Neutrophil (primary cell): ENCODE data around the gene IFNAR2.
"Not testable (repeated sequence)": the region's sequence is repeated elsewhere in the genome, so short reads cannot be mapped to it uniquely, and the experiment has no call there.

Experiments used
- H3K27ac ChIP-seq: fragments of 200-600 bp; sonication (generic); 2 replicates; pipeline ENCODE4 v1.5.1; 2016; ENCODE audit warnings: mild to moderate bottlenecking, moderate library complexity
- H3K27me3 ChIP-seq: fragments of 200-600 bp; sonication (generic); 2 replicates; pipeline ENCODE4 v1.6.0; 2016; ENCODE audit warnings: mild to moderate bottlenecking
- H3K36me3 ChIP-seq: fragments of 200-600 bp; sonication (generic); 2 replicates; pipeline ENCODE4 v1.5.1; 2017
- H3K4me1 ChIP-seq, 2 experiments: fragments of 200-600 bp in 1 of 2; sonication (generic) in 1 of 2; 1 replicate in 1 of 2; 2 replicates in 1 of 2; pipeline versions ENCODE4 v1.5.1 to v1.6.1; 2013 to 2016; ENCODE audit warnings: low read depth in 1 of 2, low read length in 1 of 2, mild to moderate bottlenecking in 1 of 2, moderate library complexity in 1 of 2; ENCODE audit not compliant: control insufficient read depth in 1 of 2, insufficient read depth in 1 of 2
- H3K4me3 ChIP-seq, 2 experiments: fragments of 200-600 bp in 1 of 2; sonication (generic) in 1 of 2; 1 replicate in 1 of 2; 2 replicates in 1 of 2; pipeline ENCODE4 v1.5.1; 2013 to 2016; ENCODE audit warnings: low read depth in 1 of 2, low read length in 1 of 2, mild to moderate bottlenecking in 1 of 2, moderate library complexity in 1 of 2
- H3K9me3 ChIP-seq: fragments of 200-600 bp; sonication (generic); 2 replicates; pipeline ENCODE4 v1.5.1; 2016
- TF ChIP-seq, protein P1 (sequence below): fragments of 200-600 bp; sonication (generic); IDR thresholded peaks from 2 replicates; pipeline ENCODE4 v1.5.1; 2016; ENCODE audit warnings: antibody characterized with exemption

The IFNAR2 gene

DNA sequence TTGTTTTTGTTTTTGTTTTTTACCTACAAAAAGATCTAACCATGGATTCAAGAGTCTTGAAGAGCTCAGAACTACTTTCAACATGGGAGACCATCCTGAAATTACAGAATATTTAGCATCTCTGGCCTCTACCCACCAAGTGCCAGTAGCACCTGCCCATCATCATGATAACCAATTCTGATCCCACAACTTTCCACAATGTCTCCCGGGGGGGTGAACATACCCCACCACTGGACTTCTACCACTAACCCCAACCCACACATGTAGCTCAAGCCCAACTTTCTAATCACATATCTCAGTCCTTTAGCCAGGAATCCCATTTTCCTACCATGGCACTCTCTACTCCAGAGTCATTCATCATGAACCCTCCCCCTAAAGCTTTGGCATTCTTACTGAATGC lies 15.7 kb upstream of the IFNAR2 start:
- peak overlapping the region; percentile 97 for H3K27ac ChIP-seq
- TF ChIP-seq, protein P1, sequence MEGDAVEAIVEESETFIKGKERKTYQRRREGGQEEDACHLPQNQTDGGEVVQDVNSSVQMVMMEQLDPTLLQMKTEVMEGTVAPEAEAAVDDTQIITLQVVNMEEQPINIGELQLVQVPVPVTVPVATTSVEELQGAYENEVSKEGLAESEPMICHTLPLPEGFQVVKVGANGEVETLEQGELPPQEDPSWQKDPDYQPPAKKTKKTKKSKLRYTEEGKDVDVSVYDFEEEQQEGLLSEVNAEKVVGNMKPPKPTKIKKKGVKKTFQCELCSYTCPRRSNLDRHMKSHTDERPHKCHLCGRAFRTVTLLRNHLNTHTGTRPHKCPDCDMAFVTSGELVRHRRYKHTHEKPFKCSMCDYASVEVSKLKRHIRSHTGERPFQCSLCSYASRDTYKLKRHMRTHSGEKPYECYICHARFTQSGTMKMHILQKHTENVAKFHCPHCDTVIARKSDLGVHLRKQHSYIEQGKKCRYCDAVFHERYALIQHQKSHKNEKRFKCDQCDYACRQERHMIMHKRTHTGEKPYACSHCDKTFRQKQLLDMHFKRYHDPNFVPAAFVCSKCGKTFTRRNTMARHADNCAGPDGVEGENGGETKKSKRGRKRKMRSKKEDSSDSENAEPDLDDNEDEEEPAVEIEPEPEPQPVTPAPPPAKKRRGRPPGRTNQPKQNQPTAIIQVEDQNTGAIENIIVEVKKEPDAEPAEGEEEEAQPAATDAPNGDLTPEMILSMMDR: no peak
- no peaks in the 10 kb centered on the region for H3K9me3 ChIP-seq
- H3K4me3 ChIP-seq: no peak overlapping the region
- H3K27me3 ChIP-seq: no peaks in the 10 kb centered on the region
- peaks cover 61 to 70% of the 10 kb centered on the region in 2 experiments for H3K4me1 ChIP-seq
- no peaks in the 10 kb centered on the region for H3K36me3 ChIP-seq

DNA sequence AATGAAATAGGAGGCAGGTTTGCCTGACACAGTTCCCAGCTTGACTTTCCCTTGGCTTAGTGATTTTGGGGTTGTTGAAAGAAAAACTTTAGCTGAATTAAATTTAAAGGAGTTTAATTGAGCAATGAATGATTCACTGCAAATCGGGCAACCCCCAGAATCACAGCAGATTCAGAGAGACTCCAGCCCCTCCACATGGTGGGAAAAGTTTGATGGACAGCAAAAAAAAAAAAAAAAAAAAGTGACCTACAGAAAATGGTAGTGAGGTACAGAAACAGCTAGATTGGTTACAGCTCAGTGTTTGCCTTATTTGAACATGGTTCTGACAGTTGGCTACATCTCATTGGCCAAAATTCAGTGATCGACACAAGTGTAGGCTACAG lies 12.6 kb upstream of the IFNAR2 start:
- H3K36me3 ChIP-seq: no peaks in the 10 kb centered on the region
- no peaks in the 10 kb centered on the region for H3K27me3 ChIP-seq
- TF ChIP-seq, protein P1: no peak
- H3K9me3 ChIP-seq: no peaks in the 10 kb centered on the region
- peak overlapping the region in 1 of 2 experiments; percentile 39 for H3K4me3 ChIP-seq
- peak overlapping the region; percentile 97 for H3K27ac ChIP-seq
- peaks cover 63 to 77% of the 10 kb centered on the region in 2 experiments for H3K4me1 ChIP-seq

DNA sequence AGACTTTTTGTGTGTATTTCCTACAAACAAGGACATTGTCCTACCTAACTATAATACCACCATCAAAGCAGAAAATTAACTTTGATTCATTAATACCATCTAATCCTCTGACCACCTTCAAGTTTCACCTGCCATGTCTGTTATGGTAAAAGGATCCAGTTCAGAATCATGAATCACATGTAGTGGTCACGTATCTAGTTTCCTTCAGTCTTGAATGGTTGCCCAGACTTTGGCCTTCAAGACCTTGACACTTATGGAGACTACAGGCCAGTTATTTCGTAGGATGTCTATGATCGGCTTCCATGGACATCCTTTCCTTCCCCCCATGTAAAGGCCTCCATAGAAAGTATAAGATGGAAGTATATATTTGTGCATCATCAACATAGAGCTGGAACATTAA lies 10.4 kb upstream of the IFNAR2 start:
- Histone ChIP-seq H3K9me3 (no peaks in the 10 kb centered on the region), H3K36me3 (no peaks in the 10 kb centered on the region), H3K27me3 (no peaks in the 10 kb centered on the region), H3K4me3 (no peak overlapping the region), H3K27ac (peak overlapping the region; percentile 52), H3K4me1 (peaks cover 47 to 56% of the 10 kb centered on the region in 2 experiments)
- TF ChIP-seq, protein P1: no peak

DNA sequence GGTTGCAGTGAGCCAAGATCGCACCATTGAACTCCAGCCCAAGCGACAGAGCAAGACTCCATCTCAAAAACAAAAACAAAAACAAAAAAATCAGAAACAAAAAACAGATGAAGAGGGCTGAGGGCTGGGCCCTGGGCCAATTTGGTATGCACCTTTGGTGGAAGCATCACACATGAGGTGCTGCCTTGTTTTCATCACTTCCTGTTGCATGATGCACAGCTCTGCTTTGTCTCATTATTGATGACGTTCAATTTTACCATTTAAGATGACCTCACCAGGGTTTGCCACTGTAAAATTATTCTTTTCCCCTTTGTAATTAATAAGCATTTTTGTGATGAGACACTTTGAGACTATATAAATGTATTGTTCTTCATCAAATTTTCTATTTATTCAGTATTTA lies 9.8 kb upstream of the IFNAR2 start:
- no peak overlapping the region for H3K4me3 ChIP-seq
- H3K27me3 ChIP-seq: no peaks in the 10 kb centered on the region
- no peaks in the 10 kb centered on the region for H3K36me3 ChIP-seq
- H3K9me3 ChIP-seq: no peaks in the 10 kb centered on the region
- TF ChIP-seq, protein P1: no peak
- peaks cover 41 to 49% of the 10 kb centered on the region in 2 experiments for H3K4me1 ChIP-seq
- H3K27ac ChIP-seq: peak overlapping the region; percentile 52

DNA sequence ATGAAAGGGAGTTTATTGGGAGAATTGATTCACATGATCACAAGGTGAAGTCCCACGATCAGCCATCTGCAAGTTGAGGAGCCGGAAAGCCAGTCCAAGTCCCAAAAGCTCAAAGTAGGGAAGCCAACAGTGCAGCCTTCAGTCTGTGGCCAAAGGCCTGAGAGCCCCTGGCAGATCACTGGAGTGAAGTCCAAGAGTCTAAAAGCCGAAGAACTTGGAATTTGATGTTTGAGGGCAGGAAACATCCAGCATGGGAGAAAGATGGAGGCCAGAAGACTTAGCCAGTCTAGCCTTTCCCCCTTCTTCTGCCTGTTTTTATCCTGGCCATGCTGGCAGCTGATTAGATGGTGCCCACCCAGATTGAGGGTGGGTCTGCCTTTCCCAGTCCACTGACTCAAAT lies 4.4 kb upstream of the IFNAR2 start:
- H3K27me3 ChIP-seq, H3K4me3 ChIP-seq, H3K27ac ChIP-seq, H3K36me3 ChIP-seq, H3K9me3 ChIP-seq: not testable (repeated sequence)
- peaks cover 7 to 11% of the 10 kb centered on the region in 2 experiments for H3K4me1 ChIP-seq

DNA sequence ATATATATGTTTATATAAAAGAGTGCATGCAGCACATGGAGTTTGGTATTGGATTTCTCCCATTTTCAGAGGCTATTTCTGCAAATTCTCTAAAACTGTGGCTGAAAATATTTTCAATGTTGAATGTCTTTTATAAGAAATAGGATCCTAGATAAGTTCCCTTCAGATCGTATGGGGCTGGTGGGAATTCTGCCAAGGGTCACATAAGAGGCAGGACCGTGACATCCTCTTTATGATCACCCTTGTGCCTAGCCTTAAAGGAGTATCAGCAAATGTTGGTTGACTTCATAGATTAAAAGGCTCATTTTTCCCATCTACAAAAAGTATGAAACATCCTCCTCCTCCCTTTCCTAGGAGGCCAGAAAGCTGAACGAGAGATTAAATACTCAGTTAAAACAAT lies 1.3 kb upstream of the IFNAR2 start:
- H3K27ac ChIP-seq: no peak overlapping the region

More for the DNA sequence above, 1.3 kb upstream of the IFNAR2 start:
- TF ChIP-seq, protein P1: no peak
- H3K9me3 ChIP-seq: no peaks in the 10 kb centered on the region
- H3K4me1 ChIP-seq: peaks cover 31 to 33% of the 10 kb centered on the region in 2 experiments
- H3K36me3 ChIP-seq: peaks cover 7% of the 10 kb centered on the region
- H3K27me3 ChIP-seq: no peaks in the 10 kb centered on the region
- no peak overlapping the region for H3K4me3 ChIP-seq
